IPS-NIHi7 (cell line): ENCODE measurements around the gene OAS1.
"Not testable (repeated sequence)": the region's sequence is repeated elsewhere in the genome, so short reads cannot be mapped to it uniquely, and the experiment has no call there.

Experiments used
- DNase-seq: peaks from one replicate; pipeline ENCODE4 v3.0.0; 2012; ENCODE audit warnings: mixed read lengths; ENCODE audit errors: extremely low spot score

Gene OAS1

DNA sequence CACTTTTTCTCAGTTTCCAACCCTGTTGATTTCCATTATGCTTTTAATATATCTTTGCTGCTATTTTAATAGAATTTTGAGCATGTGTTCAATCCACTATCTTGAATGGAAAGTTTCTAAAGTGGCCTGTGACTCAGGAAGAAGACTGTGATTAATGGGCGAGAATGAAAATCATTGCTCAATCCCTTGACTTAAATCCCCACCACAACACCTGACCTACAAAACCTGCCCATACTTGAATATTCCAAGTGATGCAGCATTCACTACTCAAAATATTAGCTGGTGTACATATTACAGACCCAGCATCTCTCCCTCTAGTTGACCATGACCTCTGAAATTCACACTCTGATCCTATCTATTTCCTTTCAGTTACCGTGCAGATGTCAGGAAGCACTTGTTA lies 30.2 kb downstream of the OAS1 start:
- no peak for DNase-seq

DNA sequence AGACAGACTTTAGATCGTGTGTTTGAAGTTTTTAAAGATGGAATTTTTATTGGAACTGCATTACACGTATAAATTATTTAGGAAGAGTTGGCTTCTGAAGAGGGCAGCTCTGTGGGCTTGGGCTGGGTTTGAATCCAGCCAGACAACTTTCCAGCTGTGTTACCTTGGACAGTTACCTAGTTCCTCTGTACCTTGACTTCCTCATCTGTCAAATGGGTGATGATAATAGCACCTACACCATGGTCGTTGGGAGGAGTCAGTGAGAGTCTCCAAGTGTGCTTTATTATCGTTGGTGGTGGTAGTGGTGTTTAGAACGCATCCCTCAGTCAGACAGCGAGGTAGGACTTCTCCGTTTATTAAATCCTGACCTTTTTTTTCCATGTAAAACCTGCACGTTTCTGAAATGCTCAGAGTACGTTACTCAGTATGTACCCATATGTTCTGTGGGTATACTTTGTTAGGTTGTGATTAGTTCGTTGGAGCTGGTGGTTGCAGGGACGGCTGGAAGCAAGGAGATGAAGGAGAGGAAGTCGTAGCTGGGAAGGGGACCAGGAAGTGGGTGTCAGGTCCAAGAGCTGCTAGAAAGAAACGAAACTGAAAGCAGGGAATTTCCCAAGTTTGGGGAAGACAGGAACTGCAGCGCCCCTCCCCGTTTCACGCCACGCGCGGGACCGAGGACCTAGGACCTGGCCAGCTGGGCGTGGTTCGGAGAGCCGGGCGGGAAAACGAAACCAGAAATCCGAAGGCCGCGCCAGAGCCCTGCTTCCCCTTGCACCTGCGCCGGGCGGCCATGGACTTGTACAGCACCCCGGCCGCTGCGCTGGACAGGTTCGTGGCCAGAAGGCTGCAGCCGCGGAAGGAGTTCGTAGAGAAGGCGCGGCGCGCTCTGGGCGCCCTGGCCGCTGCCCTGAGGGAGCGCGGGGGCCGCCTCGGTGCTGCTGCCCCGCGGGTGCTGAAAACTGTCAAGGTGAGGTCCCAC lies 31.3 kb downstream of the OAS1 start, which contains the start of gene OAS3:
Gene OAS3, plus strand, starts transcription at position 734 of the 979 bp plus-strand sequence. Its CDS starts 57 bp downstream, at position 791.
- DNase-seq = peak; percentile 40

DNA sequence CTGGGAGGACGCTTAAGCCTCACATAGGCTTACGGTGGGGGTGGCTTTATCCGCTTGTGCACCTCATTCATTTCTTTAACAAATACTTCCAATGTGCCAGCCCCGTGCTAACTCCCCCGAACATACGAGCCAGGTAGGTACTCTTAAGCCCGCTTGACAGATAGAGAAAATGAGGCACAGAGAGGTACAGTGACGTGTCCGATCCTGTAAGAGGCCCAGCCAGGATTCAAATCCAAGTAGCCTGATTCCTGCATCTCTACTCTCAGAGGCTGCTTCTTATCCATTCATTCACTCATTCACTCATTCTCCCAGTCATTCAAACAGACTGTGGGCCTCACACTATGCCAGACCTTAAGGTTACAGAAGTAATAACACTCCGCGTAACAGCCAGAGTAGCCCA lies 32.0 kb downstream of the OAS1 start:
- DNase-seq = no peak

GRCh38 chr12:112939761-112940381 lies 33.1 kb downstream of the OAS1 start:
- DNase-seq = no peak

DNA sequence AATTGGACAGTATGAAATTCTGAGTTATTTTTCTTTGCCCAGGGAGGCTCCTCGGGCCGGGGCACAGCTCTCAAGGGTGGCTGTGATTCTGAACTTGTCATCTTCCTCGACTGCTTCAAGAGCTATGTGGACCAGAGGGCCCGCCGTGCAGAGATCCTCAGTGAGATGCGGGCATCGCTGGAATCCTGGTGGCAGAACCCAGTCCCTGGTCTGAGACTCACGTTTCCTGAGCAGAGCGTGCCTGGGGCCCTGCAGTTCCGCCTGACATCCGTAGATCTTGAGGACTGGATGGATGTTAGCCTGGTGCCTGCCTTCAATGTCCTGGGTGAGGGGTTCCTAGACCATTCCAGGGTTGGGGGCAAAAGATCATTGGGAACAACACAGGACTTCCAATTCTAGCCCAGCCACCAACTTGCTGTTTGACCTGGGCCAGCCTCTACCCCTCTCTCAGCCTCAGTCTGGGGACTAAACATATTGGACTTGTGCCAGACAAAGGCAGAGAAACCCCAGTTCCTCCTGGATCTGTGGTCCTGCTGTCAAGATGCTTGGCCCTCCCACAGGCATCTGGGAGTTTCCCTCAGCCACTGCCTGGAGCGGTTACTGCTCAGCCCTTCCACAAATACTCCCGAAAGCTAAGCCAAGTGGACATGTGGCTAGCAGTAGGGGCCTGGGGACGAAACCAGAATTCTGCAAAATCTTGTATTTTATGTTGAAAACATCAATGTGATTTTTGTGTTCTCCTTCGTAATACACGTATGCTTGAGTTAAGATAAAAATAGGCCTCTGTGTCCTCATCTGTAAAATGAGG lies 35.0 kb downstream of the OAS1 start:
- no peak for DNase-seq

- DNase-seq = no peak
These were observed 35.8 kb downstream of the OAS1 start for GRCh38 chr12:112942572-112942971.

DNA sequence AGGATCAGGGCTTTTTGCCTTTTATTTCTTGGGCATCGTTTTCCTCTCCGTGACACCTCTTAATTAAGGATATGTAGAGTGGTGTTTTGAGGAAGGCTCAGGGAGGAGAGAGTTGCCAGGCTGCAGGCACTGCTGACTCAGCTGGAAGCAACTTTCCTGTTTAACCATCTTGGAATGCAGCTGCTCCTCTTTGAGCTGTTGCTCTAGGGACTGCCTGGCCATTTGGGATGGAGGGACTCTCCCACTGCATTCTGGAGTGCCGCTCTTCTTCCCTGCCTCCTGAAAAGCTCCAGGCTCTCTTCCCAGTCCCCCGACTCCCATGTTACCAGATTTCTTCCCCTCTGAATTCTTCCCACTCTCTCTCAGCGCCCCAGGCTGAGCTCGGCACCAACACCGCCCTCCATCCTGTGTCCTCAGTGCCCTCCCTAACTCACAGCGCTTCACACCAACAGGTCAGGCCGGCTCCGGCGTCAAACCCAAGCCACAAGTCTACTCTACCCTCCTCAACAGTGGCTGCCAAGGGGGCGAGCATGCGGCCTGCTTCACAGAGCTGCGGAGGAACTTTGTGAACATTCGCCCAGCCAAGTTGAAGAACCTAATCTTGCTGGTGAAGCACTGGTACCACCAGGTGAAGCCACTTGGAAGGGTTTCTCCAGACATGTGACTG lies 37.4 kb downstream of the OAS1 start:
- DNase-seq = peak; percentile 48

DNA sequence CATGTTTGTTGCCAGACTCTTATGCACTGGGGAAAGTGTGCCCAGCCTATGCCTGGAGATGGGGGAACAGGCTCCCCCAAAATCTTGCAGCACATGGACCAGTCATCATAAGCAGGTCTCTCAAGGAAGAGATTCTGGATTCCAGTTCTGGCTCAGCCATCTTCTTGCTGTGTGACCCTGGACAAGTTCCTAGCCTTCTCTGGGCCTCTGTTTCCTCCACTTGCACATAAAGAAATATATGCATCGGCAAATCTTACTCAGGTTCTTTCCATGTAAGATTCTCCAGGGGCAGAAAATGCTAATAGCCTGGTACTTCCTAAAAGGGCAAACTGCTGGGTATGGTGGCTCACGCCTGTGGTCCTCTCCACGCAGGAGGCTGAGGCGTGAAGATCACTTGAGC lies 38.8 kb downstream of the OAS1 start:
- DNase-seq = no peak

DNA sequence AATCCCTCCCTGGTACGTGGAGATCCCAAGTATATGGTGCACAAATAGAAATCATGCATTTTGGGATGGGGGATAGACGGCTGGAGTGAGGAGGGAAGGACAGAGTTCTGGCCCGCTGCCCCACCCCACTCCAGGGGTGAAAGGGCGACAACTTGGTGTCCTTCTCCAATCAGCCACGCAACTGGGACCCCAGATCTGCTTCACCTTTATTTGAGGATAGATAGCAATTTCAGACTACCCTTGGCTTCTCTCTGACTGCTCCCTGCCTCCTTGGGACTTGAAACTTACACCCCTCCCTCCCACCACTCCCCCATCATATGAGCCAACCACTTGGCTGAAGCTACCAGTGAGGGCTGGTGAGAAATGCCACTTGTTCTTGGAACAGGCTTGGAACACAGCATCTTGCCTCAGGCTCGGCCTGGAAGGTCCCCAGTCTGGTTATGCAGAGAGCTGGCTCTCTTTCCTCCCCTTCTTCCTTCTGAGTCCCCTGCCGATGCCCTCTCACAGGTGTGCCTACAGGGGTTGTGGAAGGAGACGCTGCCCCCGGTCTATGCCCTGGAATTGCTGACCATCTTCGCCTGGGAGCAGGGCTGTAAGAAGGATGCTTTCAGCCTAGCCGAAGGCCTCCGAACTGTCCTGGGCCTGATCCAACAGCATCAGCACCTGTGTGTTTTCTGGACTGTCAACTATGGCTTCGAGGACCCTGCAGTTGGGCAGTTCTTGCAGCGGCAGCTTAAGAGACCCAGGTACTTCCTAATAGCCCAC lies 39.7 kb downstream of the OAS1 start:
- DNase-seq = no peak

DNA sequence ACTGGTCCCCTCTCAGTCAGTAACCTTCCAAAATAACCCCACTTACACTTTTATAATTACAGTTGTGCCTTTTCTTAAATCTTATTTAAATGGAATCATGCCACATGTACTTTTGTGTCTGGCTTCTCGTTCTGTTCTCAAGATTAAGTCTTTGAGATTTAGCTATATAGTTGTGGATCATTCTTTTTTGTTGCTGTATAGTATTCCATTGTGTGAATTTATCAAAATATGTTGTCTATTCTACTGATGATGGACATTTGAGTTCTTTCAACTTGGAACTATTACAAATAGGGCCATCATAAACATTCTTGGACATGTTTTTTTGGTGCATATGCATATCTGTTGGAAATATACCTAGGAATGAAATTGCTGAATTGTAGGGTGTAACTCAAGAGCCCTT lies 40.6 kb downstream of the OAS1 start:
- no peak for DNase-seq

- DNase-seq = no peak
These were observed 41.0 kb downstream of the OAS1 start for GRCh38 chr12:112947761-112948160.

DNA sequence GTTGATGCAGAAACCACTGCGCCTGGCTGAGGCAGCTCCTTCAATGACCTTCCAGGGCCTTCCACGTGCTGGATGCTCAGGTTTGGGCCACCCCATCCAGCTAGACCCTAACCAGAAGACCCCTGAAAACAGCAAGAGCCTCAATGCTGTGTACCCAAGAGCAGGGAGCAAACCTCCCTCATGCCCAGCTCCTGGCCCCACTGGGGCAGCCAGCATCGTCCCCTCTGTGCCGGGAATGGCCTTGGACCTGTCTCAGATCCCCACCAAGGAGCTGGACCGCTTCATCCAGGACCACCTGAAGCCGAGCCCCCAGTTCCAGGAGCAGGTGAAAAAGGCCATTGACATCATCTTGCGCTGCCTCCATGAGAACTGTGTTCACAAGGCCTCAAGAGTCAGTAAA lies 42.0 kb downstream of the OAS1 start:
- DNase-seq = no peak

DNA sequence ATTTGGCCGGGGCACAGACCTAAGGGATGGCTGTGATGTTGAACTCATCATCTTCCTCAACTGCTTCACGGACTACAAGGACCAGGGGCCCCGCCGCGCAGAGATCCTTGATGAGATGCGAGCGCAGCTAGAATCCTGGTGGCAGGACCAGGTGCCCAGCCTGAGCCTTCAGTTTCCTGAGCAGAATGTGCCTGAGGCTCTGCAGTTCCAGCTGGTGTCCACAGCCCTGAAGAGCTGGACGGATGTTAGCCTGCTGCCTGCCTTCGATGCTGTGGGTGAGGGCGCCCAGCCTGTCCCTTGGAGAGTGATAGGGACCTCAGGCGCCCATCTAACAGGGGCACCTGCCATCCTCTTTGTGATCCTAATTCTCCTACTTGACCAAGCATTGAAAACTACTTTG lies 43.9 kb downstream of the OAS1 start:
- no peak for DNase-seq

- not testable (repeated sequence) for DNase-seq
These were observed 50.4 kb downstream of the OAS1 start for GRCh38 chr12:112957125-112957524.

- peak; percentile 15 for DNase-seq
These were observed 54.3 kb downstream of the OAS1 start for GRCh38 chr12:112961074-112961473.

- DNase-seq = no peak
These were observed 54.8 kb downstream of the OAS1 start for GRCh38 chr12:112961536-112961935.

DNA sequence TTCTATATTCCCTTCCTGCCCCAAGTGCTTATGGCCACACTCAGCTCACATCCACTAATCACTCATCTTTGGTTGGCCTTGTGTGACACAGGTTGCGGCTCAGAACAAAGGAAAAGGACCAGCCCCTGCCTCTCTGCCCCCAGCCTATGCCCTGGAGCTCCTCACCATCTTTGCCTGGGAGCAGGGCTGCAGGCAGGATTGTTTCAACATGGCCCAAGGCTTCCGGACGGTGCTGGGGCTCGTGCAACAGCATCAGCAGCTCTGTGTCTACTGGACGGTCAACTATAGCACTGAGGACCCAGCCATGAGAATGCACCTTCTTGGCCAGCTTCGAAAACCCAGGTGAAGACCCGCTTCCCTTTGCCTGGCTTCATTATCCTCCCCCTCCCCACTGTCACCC lies 55.8 kb downstream of the OAS1 start:
- DNase-seq = peak; percentile 6

DNA sequence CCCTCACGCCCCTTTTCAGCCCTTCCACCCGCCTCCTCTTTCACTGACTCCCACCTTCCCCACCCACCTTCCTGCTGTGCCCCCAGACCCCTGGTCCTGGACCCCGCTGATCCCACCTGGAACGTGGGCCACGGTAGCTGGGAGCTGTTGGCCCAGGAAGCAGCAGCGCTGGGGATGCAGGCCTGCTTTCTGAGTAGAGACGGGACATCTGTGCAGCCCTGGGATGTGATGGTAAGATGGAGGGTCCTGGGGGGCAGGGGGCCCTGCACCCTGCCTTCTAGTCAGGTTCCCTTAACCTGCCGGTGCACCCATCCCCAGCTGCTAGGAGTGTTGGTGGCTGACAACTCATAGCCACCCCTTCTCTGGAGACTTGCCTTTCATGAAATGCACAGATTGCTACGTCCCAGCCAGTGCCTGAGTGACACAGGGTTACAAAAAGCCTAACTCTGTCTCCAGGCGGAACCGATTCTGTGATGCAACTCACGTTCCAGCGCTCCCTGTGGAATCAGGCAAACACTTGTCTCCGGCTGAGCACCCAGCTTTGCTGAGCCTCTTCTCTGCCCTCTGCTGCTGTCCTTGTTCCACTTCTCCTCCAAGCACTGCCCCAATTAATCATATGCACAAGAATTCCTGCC lies 56.6 kb downstream of the OAS1 start:
- peak; percentile 29 for DNase-seq

GRCh38 chr12:112964067-112964670 lies 57.4 kb downstream of the OAS1 start:
- peak; percentile 6 for DNase-seq

- DNase-seq = no peak
These were observed 58.2 kb downstream of the OAS1 start for GRCh38 chr12:112964915-112965314.
